IPS-15b (cell line): ENCODE results near the gene ZNF488.

ENCODE experiments used
- H3K27me3 ChIP-seq: one replicate; pipeline ENCODE4 v1.6.1; 2013; ENCODE audit warnings: low read length; ENCODE audit not compliant: control insufficient read depth, insufficient read depth
- H3K36me3 ChIP-seq: one replicate; pipeline ENCODE4 v1.6.1; 2013; ENCODE audit warnings: low read length; ENCODE audit not compliant: control insufficient read depth, insufficient read depth
- H3K4me1 ChIP-seq: one replicate; pipeline ENCODE4 v1.6.1; 2013; ENCODE audit warnings: mild to moderate bottlenecking, low read length; ENCODE audit not compliant: control insufficient read depth, insufficient read depth
- H3K4me3 ChIP-seq: one replicate; pipeline ENCODE4 v1.5.1; 2013; ENCODE audit warnings: low read depth, low read length
- H3K9ac ChIP-seq: one replicate; pipeline ENCODE4 v1.6.1; 2013; ENCODE audit warnings: low read depth, mild to moderate bottlenecking, low read length
- H3K9me3 ChIP-seq: one replicate; pipeline ENCODE4 v1.6.1; 2013; ENCODE audit warnings: mild to moderate bottlenecking, low read length; ENCODE audit not compliant: control insufficient read depth, insufficient read depth

ZNF488 gene

DNA sequence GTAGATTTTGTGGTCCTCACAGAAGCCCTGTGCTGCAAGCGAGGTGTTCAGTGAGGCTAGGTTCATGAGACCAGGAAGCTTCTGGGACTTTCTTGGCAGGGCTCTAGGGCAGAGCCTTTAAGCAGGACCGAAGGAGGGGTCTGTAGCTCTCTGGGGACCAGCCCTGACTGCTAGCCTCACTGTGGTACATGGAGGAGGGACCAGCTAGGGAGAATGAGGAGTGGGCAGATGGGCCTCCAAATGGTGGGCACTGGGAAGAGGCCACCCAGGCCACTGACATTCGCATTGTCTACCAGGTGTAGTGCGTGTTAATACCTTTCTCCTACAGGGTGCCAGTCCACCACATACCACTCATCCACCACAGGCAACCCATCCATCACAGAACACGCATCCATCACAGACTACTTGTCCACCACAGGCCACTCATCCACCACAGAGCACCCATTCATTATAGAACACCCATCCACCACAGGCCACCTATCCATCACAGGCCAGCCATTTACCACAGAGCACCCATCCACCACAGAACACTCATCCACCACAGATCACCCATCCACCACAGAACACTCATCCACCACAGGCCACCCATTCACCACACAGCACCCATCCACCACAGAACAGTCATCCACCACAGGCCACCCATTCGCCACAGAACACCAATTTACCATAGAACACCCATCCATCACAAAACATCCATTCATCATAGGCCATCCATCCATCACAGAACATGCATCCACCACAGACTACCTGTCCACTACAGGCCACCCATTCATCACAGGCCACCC lies 31.6 kb upstream of the ZNF488 start:
- Histone ChIP-seq H3K4me1 (no peaks in the 10 kb centered on the region), H3K9me3 (no peaks in the 10 kb centered on the region), H3K36me3 (no peaks in the 10 kb centered on the region), H3K9ac (no peak overlapping the region), H3K27me3 (no peaks in the 10 kb centered on the region), H3K4me3 (no peak overlapping the region)

DNA sequence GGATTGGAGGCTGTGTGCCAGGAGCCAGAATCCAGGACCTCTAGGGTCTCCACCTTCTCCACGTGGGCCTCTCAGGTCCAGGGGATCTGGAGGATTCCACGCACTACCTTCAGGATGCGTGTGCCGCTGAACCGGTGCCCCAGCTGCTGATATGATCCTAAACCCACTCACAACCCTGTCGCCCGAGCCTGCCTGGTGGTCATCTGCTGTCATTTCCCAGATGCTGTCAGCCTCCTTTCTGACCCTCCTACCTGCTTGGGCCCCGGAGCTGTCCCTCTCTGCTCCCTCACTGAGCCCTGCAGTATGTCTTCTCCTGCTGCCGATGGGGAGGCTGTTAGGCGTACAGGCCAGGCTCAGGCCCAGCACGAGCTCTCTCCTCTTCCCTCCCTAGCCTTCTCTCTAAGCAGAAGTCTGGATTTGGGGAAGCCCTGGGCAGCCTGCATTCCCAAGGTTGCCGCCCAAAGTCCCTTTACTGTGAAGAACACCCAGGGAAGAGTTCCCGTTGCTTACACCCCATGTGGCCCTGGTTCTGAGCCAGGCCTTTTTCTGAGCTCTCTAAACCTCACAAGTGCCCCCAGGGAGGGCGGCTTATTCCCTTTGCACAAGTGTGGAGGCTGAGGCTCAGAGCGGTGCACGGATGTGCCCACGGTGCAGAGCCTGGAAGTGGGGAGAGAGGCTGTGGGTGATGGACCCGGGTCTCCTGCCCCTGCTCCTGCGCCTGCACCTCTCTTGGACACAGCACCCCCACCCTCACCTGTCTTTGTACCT lies 30.8 kb upstream of the ZNF488 start:
- Histone ChIP-seq H3K27me3 (no peaks in the 10 kb centered on the region), H3K4me3 (no peak overlapping the region), H3K9ac (no peak overlapping the region), H3K36me3 (no peaks in the 10 kb centered on the region), H3K9me3 (no peaks in the 10 kb centered on the region), H3K4me1 (no peaks in the 10 kb centered on the region)

DNA sequence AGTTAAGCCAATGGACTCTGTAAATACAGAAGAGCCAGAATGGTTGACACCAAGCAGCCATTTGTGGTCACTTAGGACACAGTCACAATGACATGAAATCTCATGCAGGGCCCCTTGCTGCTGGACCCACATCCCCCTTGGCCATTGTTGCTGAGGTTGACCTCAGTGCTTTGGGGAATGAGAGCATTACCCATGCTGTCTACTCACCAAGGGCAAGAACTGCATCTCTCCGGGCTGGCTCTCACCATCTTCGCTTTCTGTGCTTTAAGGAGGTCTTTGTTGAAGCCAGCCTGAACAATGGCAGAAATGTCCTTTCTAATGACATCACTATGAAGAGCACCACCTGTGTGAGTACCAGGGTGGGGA lies 30.1 kb upstream of the ZNF488 start:
- H3K9ac ChIP-seq: no peak overlapping the region
- no peaks in the 10 kb centered on the region for H3K9me3 ChIP-seq
- no peaks in the 10 kb centered on the region for H3K4me1 ChIP-seq
- no peaks in the 10 kb centered on the region for H3K27me3 ChIP-seq
- no peaks in the 10 kb centered on the region for H3K36me3 ChIP-seq
- H3K4me3 ChIP-seq: no peak overlapping the region

GRCh38 chr10:47413531-47414226 lies 29.6 kb upstream of the ZNF488 start:
- no peaks in the 10 kb centered on the region for H3K4me1 ChIP-seq
- H3K4me3 ChIP-seq: no peak overlapping the region
- no peaks in the 10 kb centered on the region for H3K27me3 ChIP-seq
- no peak overlapping the region for H3K9ac ChIP-seq
- H3K9me3 ChIP-seq: no peaks in the 10 kb centered on the region
- no peaks in the 10 kb centered on the region for H3K36me3 ChIP-seq

GRCh38 chr10:47412869-47413268 lies 28.8 kb upstream of the ZNF488 start:
- H3K27me3 ChIP-seq: no peaks in the 10 kb centered on the region
- no peaks in the 10 kb centered on the region for H3K4me1 ChIP-seq
- no peaks in the 10 kb centered on the region for H3K9me3 ChIP-seq
- no peak overlapping the region for H3K4me3 ChIP-seq
- no peaks in the 10 kb centered on the region for H3K36me3 ChIP-seq
- H3K9ac ChIP-seq: no peak overlapping the region

DNA sequence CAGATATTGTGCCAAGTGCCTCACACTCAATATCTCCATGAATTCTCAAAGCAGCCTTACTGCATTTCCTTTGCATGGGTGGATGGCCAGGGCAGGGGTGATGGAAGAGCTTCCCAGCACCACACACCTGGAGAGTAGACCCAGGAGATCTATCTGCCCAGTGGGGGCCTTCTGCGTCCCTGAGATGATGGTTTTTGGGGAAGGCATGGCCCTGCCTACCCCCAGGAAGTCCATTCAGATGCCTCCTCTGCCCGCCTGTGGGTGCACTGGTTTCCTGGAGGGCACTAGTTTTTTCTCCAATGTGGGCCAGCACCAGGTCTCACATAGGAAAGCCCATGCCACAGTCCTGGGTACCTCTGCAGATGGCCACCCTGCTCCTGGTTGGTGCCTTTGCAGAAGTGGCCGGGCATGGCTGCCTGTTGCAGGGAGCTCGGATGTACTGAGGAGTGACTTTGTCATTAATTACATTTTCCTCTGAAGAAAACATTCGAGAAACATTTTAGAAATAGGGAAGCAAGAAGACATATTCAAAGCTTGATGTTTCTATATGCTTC lies 28.2 kb upstream of the ZNF488 start:
- Histone ChIP-seq H3K36me3 (no peaks in the 10 kb centered on the region), H3K4me1 (no peaks in the 10 kb centered on the region), H3K9me3 (no peaks in the 10 kb centered on the region), H3K9ac (no peak overlapping the region), H3K4me3 (no peak overlapping the region), H3K27me3 (no peaks in the 10 kb centered on the region)

DNA sequence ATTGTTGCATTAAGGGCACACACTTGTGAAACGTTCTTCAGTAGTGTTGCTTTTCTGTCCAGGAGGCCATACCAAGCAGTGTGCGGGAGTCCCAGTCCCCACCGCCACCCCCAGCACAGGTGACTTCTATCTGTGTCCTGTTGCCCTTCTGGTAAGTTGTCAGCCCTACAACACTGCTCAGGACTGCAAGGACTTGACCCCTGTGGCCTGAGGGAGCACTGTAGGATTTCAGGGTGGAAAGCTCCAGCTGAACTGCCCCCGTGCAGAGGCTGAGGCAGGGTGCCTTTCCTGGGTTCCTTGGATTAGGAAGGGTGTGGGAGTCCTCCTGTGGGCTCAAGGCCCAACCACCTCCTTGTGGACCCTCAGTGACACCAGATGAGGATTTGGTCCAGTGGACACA lies 26.8 kb upstream of the ZNF488 start:
- Histone ChIP-seq H3K9me3 (no peaks in the 10 kb centered on the region), H3K36me3 (no peaks in the 10 kb centered on the region), H3K4me3 (no peak overlapping the region), H3K9ac (no peak overlapping the region), H3K27me3 (no peaks in the 10 kb centered on the region), H3K4me1 (no peaks in the 10 kb centered on the region)

- no peaks in the 10 kb centered on the region for H3K4me1 ChIP-seq
- no peaks in the 10 kb centered on the region for H3K9me3 ChIP-seq
- no peaks in the 10 kb centered on the region for H3K27me3 ChIP-seq
- H3K9ac ChIP-seq: no peak overlapping the region
- no peak overlapping the region for H3K4me3 ChIP-seq
- H3K36me3 ChIP-seq: no peaks in the 10 kb centered on the region
Measured at GRCh38 chr10:47410271-47410670, 26.2 kb upstream of the ZNF488 start.

GRCh38 chr10:47409866-47410256 lies 25.8 kb upstream of the ZNF488 start:
- Histone ChIP-seq H3K9me3 (no peaks in the 10 kb centered on the region), H3K27me3 (no peaks in the 10 kb centered on the region), H3K36me3 (no peaks in the 10 kb centered on the region), H3K4me1 (no peaks in the 10 kb centered on the region), H3K9ac (no peak overlapping the region), H3K4me3 (no peak overlapping the region)

DNA sequence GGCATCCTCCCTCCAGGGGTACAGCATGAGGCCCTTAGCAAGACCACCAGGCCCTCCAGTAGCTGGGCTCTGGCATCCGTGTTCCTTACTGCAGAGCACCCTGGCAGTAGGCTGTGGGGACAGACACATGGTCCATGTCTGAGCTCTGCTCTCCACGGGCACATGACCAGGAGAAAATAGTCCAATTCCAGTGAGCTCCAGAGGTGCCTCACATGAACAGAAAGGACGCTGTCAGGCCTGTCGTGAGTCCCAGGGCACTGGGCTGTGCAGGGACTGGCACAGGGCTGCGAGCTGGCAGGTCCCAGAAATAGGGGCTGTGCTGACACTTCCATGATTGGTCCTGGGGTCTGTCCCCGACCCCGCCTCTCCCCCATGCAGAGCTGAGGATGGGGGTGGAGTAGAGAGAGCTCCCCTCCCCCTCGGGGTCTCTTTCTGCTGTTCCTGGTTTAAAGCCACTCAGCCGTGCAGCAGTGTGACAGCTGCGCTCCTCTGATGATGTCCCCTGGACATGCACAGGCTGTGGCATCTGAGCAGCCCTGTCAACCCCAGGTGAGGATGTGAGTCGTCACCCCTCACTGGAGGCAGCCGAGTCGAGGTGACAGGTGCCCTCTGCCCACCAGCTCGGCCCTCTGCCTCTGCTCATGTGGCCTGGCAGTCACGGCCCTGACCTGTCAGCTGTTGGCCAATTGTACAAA lies 25.2 kb upstream of the ZNF488 start:
- H3K9me3 ChIP-seq: no peaks in the 10 kb centered on the region
- H3K27me3 ChIP-seq: no peaks in the 10 kb centered on the region
- H3K36me3 ChIP-seq: no peaks in the 10 kb centered on the region
- H3K4me1 ChIP-seq: no peaks in the 10 kb centered on the region
- no peak overlapping the region for H3K4me3 ChIP-seq
- H3K9ac ChIP-seq: no peak overlapping the region

DNA sequence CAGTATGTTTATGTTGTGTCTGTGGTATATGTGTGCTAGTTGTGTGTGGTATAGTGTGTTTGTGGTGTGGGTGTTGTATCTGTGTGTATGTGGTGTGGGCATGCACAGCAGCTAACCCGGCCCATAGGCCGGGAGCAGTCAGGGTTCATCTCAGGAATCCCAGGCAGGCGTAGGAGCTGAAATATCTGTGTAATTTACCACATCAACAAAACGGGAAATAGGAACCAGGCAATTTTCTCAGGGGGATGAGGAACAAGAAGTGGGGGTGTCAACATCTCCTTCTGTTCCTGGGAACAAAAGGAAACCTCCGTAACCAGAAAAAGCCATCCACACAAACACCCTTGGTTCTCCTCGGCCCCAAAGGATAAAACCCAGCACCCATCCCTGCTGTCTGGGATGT lies 24.5 kb upstream of the ZNF488 start:
- H3K9ac ChIP-seq: no peak overlapping the region
- H3K4me1 ChIP-seq: peaks cover 2% of the 10 kb centered on the region
- no peaks in the 10 kb centered on the region for H3K9me3 ChIP-seq
- no peaks in the 10 kb centered on the region for H3K27me3 ChIP-seq
- no peak overlapping the region for H3K4me3 ChIP-seq
- no peaks in the 10 kb centered on the region for H3K36me3 ChIP-seq
